Middle frontal gyrus (tissue), 1 donor: ENCODE results near the gene DIABLO.
"Not testable (repeated sequence)": the region's sequence is repeated elsewhere in the genome, so short reads cannot be mapped to it uniquely, and the experiment has no call there.

Experiments
- DNase-seq: peaks from one replicate; pipeline ENCODE4 v3.0.0-alpha.2; 2015; ENCODE audit warnings: low spot score; ENCODE audit errors: extremely low spot score

Gene DIABLO

GRCh38 chr12:122215771-122216170 lies 10.1 kb downstream of the DIABLO start:
- DNase-seq, result no peak

- no peak for DNase-seq
These were observed 17.6 kb downstream of the DIABLO start for GRCh38 chr12:122208073-122208820.

- no peak for DNase-seq
These were observed 18.5 kb downstream of the DIABLO start for GRCh38 chr12:122207391-122207790.

GRCh38 chr12:122206976-122207375 lies 18.9 kb downstream of the DIABLO start:
- no peak for DNase-seq

- no peak for DNase-seq
These were observed 19.6 kb downstream of the DIABLO start for GRCh38 chr12:122206111-122206881.

- DNase-seq, result no peak
These were observed 20.6 kb downstream of the DIABLO start for GRCh38 chr12:122205053-122205925.

- no peak for DNase-seq
These were observed 21.4 kb downstream of the DIABLO start for GRCh38 chr12:122204167-122205052.

GRCh38 chr12:122203301-122204166 lies 22.3 kb downstream of the DIABLO start, which contains the start of gene B3GNT4:
TSS of gene B3GNT4 (plus strand) at chr12:122203709. CDS start at chr12:122204619, 910 bp downstream.
- DNase-seq, result no peak

GRCh38 chr12:122202811-122203210 lies 23.0 kb downstream of the DIABLO start:
- DNase-seq, result not testable (repeated sequence)

GRCh38 chr12:122202017-122202416 lies 23.8 kb downstream of the DIABLO start:
- DNase-seq, result no peak

GRCh38 chr12:122201381-122201780 lies 24.5 kb downstream of the DIABLO start:
- DNase-seq, result no peak

GRCh38 chr12:122200541-122201175 lies 25.2 kb downstream of the DIABLO start:
- DNase-seq, result no peak

- no peak for DNase-seq
These were observed 26.1 kb downstream of the DIABLO start for GRCh38 chr12:122199484-122200355.

- DNase-seq, result no peak
These were observed 28.3 kb downstream of the DIABLO start for GRCh38 chr12:122197612-122197966.

GRCh38 chr12:122195405-122195804 lies 30.4 kb downstream of the DIABLO start:
- no peak for DNase-seq

GRCh38 chr12:122194804-122195203 lies 31.0 kb downstream of the DIABLO start:
- no peak for DNase-seq

- no peak for DNase-seq
These were observed 33.4 kb downstream of the DIABLO start for GRCh38 chr12:122192441-122192840.
